Lower leg skin (tissue), 3 donors: ENCODE results near the gene GNPAT.

Source experiments
- CTCF ChIP-seq, 3 donors: fragments of 450-650 bp; IDR thresholded peaks; one replicate each; pipeline ENCODE4 v1.5.1; 2016; ENCODE audit warnings: antibody characterized with exemption in 3 of 3, mild to moderate bottlenecking in 3 of 3, moderate library complexity in 2 of 3
- POLR2A ChIP-seq, 2 donors: fragments of 450-650 bp; IDR thresholded peaks; one replicate each; pipeline ENCODE4 v1.6.1; 2016 to 2017; ENCODE audit warnings: antibody characterized with exemption in 2 of 2, mild to moderate bottlenecking in 1 of 2, moderate library complexity in 1 of 2

- TF ChIP-seq CTCF (IDR thresholded peaks at IDR 0.05) (no peak), POLR2A (IDR thresholded peaks at IDR 0.05) (no peak)
These were observed 69.5 kb downstream of the GNPAT start for GRCh38 chr1:231310391-231310934.
